Hepatic stellate cell (primary cell): ENCODE measurements around the gene AKAIN1.

Experiments used
- DNase-seq: peaks from one replicate; pipeline ENCODE4 v3.0.0; 2011; ENCODE audit warnings: low spot score

AKAIN1 gene

DNA sequence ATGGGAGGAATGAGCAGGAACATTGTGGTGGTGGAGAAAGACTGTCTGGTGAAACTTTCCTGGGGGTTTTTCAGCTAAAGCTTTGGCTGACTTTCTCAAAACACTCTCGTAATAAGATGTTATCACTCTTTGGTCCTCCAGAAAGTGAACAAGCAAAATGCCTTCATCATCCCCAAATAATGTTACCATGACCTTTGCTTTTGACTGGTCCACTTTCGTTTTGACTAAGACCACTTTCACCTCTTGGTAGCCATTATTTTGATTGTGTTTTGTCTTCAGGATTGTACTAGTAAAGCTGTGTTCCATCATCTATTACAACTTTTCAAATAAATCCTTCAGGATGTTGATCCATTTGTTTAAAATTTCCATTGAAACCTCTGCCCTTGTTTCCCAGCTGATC is 103.2 kb downstream of the AKAIN1 start:
- DNase-seq, result no peak
